ENCODE measurements around the gene TMC3. TPM values are rescaled to one million over a fixed set of nuclear protein-coding genes. Genes with fewer than 3 reads are reported as not detected.

The TMC3 gene
- total and polyA plus RNA-seq, 9 of the 15 experiments (the other 6 are each of a cell fraction or from before 2014, with no cell fraction given): 0.01 to 0.14 TPM; not detected in 7

DNA sequence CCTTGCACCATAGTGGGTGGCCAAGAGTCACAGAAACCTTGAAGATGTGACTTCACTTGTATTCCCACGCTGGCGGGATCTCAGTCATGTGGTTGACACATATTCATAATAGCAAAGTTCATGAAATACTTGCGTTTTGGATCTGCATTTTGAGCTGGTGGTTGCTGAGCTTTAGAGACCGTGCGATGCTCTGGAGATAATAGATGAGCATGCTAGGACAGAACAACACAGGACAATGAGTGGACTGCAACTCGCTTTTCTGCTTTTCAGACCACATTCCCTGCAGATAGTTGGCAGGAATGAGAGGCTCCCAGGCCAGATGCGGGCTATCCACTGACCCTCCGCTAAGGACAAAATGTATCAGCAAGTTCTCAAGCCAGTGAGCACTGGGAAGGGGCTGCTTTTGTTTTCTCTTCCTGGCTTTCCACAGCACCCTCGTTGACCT is 36.3 kb downstream of the TMC3 start (continued):
- no peak for TF ChIP-seq RAD51 (IDR thresholded peaks at IDR 0.05; ENCODE audit: borderline replicate concordance, low read depth)
- TF ChIP-seq ZFP30 (CRISPR knock-in tag; IDR thresholded peaks at IDR 0.05; ENCODE audit: borderline replicate concordance): no peak

DNA sequence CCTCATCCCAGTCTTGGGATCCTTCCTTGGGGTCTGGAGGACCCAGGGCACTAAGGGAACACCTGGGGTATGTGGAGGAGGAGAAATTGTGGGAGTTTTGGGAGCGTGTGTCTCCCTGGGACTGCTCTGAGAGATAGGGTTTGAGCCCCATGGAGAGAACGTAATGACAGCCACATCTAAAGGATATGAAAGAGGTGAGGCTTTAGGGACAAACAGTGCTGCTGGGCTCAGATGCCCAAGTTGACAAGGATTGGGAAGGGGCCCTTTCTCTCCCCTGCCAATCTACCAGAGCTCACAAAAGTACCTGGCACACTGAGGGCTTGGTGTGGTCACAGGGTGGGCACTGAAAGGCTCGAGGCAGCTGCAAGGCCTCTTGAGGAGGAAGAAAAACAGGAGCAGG is 36.8 kb downstream of the TMC3 start:
- no peaks in the 10 kb centered on the region for H3K9me1 ChIP-seq (ENCODE audit: control insufficient read depth, insufficient read depth, low read length)
- no peak overlapping the region for H3K4me3 ChIP-seq
- FAIRE-seq: no peak
- no peak for ATAC-seq
- in situ Hi-C loops (cut with MboI): no loop called here
- POLR2A ChIA-PET: interaction anchor here (2.2 kb wide), 1 partner anchor 11 kb away, joined by 9 read pairs; no protein-coding TSS in a partner anchor
- no peaks in the 10 kb centered on the region for H3K9me3 ChIP-seq (replicated peaks; ENCODE audit: control insufficient read depth, insufficient read depth, low read depth, low read length)
- no peak overlapping the region for H3K9ac ChIP-seq (ENCODE audit: insufficient read depth in 1 of 2, low read depth in 2 of 2, low read length in 2 of 2)
- no peaks in the 10 kb centered on the region for H3K36me3 ChIP-seq (ENCODE audit: control insufficient read depth, insufficient read depth, low read length)
- TF ChIP-seq MYC (IDR thresholded peaks at IDR 0.05; ENCODE audit: low read depth, low read length) (no peak), MYC (CRISPR knock-in tag; IDR thresholded peaks at IDR 0.05; ENCODE audit: borderline replicate concordance, low read depth) (no peak), KDM4B (IDR thresholded peaks at IDR 0.05; ENCODE audit: borderline replicate concordance in 2 of 2, low read depth in 1 of 2) (no peak), HDAC8 (tag; IDR thresholded peaks at IDR 0.05) (no peak)
- TF ChIP-seq, protein P1, sequence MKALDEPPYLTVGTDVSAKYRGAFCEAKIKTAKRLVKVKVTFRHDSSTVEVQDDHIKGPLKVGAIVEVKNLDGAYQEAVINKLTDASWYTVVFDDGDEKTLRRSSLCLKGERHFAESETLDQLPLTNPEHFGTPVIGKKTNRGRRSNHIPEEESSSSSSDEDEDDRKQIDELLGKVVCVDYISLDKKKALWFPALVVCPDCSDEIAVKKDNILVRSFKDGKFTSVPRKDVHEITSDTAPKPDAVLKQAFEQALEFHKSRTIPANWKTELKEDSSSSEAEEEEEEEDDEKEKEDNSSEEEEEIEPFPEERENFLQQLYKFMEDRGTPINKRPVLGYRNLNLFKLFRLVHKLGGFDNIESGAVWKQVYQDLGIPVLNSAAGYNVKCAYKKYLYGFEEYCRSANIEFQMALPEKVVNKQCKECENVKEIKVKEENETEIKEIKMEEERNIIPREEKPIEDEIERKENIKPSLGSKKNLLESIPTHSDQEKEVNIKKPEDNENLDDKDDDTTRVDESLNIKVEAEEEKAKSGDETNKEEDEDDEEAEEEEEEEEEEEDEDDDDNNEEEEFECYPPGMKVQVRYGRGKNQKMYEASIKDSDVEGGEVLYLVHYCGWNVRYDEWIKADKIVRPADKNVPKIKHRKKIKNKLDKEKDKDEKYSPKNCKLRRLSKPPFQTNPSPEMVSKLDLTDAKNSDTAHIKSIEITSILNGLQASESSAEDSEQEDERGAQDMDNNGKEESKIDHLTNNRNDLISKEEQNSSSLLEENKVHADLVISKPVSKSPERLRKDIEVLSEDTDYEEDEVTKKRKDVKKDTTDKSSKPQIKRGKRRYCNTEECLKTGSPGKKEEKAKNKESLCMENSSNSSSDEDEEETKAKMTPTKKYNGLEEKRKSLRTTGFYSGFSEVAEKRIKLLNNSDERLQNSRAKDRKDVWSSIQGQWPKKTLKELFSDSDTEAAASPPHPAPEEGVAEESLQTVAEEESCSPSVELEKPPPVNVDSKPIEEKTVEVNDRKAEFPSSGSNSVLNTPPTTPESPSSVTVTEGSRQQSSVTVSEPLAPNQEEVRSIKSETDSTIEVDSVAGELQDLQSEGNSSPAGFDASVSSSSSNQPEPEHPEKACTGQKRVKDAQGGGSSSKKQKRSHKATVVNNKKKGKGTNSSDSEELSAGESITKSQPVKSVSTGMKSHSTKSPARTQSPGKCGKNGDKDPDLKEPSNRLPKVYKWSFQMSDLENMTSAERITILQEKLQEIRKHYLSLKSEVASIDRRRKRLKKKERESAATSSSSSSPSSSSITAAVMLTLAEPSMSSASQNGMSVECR (CRISPR knock-in tag; IDR thresholded peaks at IDR 0.05): no peak
- peaks cover 0 to 3% of the 10 kb centered on the region in 2 experiments; a peak in 1 of 5 replicates for H3K4me1 ChIP-seq (replicated peaks in 1 of 2; ENCODE audit: control insufficient read depth in 2 of 2, insufficient read depth in 2 of 2, low read length in 2 of 2)
- H2AFZ ChIP-seq (ENCODE audit: low read depth, low read length): no peak overlapping the region
- CTCF ChIA-PET (ENCODE audit: low intra/inter-chr PET ratio): interaction anchor here (1.0 to 1.3 kb wide), 2 partner anchors 24 to 62 kb away, joined by 3 to 4 read pairs; no protein-coding TSS in a partner anchor
- no peak overlapping the region for H3K27ac ChIP-seq (ENCODE audit: extremely low read depth, low read depth, low read length)
- DNase-seq (ENCODE audit: extremely low read depth in 1 of 4, low spot score in 3 of 4): no peak
- no peaks in the 10 kb centered on the region for H4K20me1 ChIP-seq (replicated peaks; ENCODE audit: control insufficient read depth, insufficient read depth, low read length)
- intact Hi-C loops (cut with micrococcal nuclease): no loop called here
- H3K79me2 ChIP-seq (ENCODE audit: control insufficient read depth, insufficient read depth, low read length): no peaks in the 10 kb centered on the region
- WGBS (ENCODE audit: insufficient coverage, low coverage, missing lambda C conversion rate): 17% methylated on average over 3 of the region's 3 CpGs
- no peak overlapping the region for H3K4me2 ChIP-seq (ENCODE audit: insufficient read depth, low read length)
- H3K27me3 ChIP-seq (ENCODE audit: control insufficient read depth in 2 of 2, insufficient read depth in 2 of 2, low read length in 2 of 2): peaks cover 0 to 18% of the 10 kb centered on the region in 2 experiments; a peak in 2 of 5 replicates
- no TSS peak for BruUV-seq (replicated peaks)
